ENCODE data around the gene OR10A4. TPM values are rescaled to one million over a fixed set of nuclear protein-coding genes. Genes with fewer than 3 reads are reported as not detected.
"Not testable (repeated sequence)": the region's sequence is repeated elsewhere in the genome, so short reads cannot be mapped to it uniquely, and the experiment has no call there.

Gene OR10A4
- total RNA-seq, 1 donor from 2014 or later: not detected

DNA sequence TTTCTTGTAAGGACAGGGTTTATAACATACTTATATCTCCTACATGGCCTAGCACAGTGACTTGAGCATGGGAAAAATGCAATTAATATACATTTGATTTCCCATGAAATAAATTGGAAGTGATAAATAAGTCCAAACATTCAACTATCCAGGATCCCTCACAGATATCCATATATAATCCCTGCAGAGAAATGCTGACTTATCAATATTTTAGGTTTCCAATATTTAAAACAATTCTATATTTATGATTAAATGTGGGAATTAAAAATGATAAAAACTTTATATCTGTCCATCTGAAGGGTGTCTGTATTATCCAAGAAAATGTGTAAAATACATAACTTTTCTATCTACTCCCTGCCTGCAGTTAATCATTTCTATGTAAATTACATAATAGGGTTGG lies 6.3 kb downstream of the OR10A4 start:
- intact Hi-C loops (cut with DNase I): no loop called here
- ATAC-seq: no peak

DNA sequence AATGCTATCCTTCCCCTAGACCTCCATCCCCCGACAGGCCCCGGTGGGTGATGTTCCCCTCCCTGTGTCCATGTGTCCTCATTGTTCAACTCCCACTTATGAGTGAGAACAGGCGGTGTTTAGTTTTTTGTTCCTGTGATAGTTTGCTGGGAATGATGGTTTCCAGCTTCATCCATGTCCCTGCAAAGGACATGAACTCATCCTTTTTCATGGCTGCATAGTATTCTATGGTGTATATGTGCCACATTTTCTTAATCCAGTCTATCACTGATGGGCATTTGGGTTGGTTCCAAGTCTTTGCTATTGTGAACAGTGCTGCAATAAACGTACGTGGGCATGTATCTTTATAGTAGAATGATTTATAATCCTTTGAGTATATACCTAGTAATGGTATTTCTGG lies 11.3 kb downstream of the OR10A4 start:
- H3K27ac ChIP-seq; intact Hi-C loops (cut with DNase I); H3K4me3 ChIP-seq; ATAC-seq; H3K9me3 ChIP-seq; DNase-seq; H3K36me3 ChIP-seq; H3K4me1 ChIP-seq; H3K27me3 ChIP-seq: not testable (repeated sequence)

More for the DNA sequence above, 6.3 kb downstream of the OR10A4 start:
- no peak overlapping the region for H3K4me3 ChIP-seq
- TF ChIP-seq, protein P1, sequence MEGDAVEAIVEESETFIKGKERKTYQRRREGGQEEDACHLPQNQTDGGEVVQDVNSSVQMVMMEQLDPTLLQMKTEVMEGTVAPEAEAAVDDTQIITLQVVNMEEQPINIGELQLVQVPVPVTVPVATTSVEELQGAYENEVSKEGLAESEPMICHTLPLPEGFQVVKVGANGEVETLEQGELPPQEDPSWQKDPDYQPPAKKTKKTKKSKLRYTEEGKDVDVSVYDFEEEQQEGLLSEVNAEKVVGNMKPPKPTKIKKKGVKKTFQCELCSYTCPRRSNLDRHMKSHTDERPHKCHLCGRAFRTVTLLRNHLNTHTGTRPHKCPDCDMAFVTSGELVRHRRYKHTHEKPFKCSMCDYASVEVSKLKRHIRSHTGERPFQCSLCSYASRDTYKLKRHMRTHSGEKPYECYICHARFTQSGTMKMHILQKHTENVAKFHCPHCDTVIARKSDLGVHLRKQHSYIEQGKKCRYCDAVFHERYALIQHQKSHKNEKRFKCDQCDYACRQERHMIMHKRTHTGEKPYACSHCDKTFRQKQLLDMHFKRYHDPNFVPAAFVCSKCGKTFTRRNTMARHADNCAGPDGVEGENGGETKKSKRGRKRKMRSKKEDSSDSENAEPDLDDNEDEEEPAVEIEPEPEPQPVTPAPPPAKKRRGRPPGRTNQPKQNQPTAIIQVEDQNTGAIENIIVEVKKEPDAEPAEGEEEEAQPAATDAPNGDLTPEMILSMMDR (IDR thresholded peaks at IDR 0.05): no peak
- H3K27me3 ChIP-seq: no peaks in the 10 kb centered on the region
- no peak for DNase-seq
- no peaks in the 10 kb centered on the region for H3K9me3 ChIP-seq
- H3K27ac ChIP-seq: no peak overlapping the region
- no peaks in the 10 kb centered on the region for H3K4me1 ChIP-seq
- H3K36me3 ChIP-seq: no peaks in the 10 kb centered on the region

DNA sequence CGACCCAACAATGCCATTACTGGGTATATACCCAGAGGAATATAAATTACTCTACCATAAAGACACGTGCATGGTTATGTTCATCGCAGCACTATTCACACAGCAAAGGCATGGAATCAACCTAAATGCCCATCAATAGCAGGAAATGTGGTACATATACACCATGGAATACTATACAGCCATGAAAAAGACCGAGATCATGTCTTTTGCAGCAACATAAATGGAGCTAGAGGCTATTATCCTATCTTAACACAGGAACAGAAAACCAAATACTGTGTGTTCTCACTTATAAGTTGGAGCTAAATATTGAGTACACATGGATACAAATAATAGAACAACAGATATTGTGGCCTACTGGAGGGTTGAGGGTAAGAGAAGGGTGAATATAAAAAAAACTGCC lies 12.4 kb downstream of the OR10A4 start:
- ATAC-seq (no peak), DNase-seq (no peak)
- Histone ChIP-seq H3K9me3 (no peaks in the 10 kb centered on the region), H3K4me3 (no peak overlapping the region), H3K4me1 (no peaks in the 10 kb centered on the region), H3K27ac (no peak overlapping the region), H3K36me3 (no peaks in the 10 kb centered on the region), H3K27me3 (no peaks in the 10 kb centered on the region)
- intact Hi-C loops (cut with DNase I): no loop called here
- TF ChIP-seq, protein P1 (IDR thresholded peaks at IDR 0.05): no peak

DNA sequence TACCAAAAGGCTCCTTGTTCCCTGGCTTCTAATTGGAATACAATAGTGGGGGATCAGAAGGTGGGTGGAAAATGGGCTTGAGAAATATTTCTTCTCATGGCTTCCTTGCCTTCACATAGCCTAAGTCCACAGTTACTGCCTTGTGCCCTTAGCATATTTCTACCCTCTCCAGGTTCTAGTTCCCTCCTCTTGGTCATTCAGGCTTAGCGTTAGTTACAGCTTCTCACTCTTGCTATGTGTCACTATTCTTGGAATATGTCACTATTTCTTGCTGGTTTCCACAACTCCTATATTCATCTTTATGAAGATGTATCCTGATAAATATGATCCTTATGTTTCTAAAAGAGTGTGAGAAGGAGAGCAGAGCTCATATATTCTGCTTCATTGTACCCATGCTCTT lies 13.4 kb downstream of the OR10A4 start:
- H3K27ac ChIP-seq: no peak overlapping the region
- ATAC-seq: no peak
- no peak overlapping the region for H3K4me3 ChIP-seq
- TF ChIP-seq, protein P1 (IDR thresholded peaks at IDR 0.05): no peak
- H3K27me3 ChIP-seq: no peaks in the 10 kb centered on the region
- intact Hi-C loops (cut with DNase I): no loop called here
- H3K4me1 ChIP-seq: no peaks in the 10 kb centered on the region
- H3K9me3 ChIP-seq: no peaks in the 10 kb centered on the region
- DNase-seq: no peak
- no peaks in the 10 kb centered on the region for H3K36me3 ChIP-seq

DNA sequence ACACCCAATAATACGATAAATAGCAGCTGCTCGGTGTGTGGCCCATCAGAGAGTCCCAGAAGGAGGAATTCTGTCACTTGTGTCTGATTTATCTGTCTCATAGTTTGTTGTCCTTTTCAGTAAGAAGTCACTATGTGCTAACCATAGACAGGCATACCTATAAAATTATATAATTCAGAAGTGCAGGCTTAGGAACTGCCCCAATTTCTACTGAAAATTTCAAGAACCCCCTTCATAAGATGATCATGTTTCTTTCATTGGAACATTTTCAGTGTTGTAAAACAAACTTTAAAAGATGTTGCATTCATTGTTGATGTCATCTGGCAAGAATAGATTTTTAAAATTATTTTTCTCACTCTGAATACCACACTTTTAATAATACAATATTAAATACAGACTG lies 16.0 kb downstream of the OR10A4 start, which contains the start of gene OR2D2:
OR2D2 (minus strand) TSS at position 101 of the 400 bp plus-strand sequence; CDS start at position 101, 0 bp downstream.
- Histone ChIP-seq H3K27ac (no peak within 1 kb of the TSS), H3K4me3 (no peak within 1 kb of the TSS), H3K9me3 (no peaks in the 10 kb centered on the region), H3K27me3 (no peaks in the 10 kb centered on the region), H3K4me1 (no peaks in the 10 kb centered on the region), H3K36me3 (no peaks in the 10 kb centered on the region)
- TF ChIP-seq, protein P1 (IDR thresholded peaks at IDR 0.05): no peak
- ATAC-seq (no peak), DNase-seq (no peak)
- intact Hi-C loops (cut with DNase I): no loop called here

DNA sequence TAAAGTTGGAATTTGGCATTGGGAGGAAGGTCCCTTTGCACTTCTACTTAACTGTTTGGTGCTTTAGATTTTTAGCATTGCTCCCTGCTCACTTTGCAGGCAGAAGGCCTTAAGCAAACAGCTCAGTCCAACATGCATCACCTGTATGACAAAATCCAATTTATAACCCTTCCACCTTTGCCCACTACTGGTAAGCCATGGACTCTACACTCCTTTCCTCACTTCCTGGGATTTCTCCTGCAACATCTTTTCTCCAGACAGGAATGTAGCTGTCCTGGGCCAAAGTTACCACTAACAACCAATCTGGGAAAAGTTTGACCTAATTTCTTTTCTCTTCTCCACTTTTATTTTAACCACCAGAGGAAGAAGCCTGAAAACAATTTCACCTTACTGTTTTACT lies 17.7 kb downstream of the OR10A4 start:
- Histone ChIP-seq H3K9me3 (no peaks in the 10 kb centered on the region), H3K27ac (no peak overlapping the region), H3K36me3 (no peaks in the 10 kb centered on the region), H3K27me3 (no peaks in the 10 kb centered on the region), H3K4me1 (no peaks in the 10 kb centered on the region), H3K4me3 (no peak overlapping the region)
- ATAC-seq (no peak), DNase-seq (no peak)
- TF ChIP-seq, protein P1 (IDR thresholded peaks at IDR 0.05): no peak
- intact Hi-C loops (cut with DNase I): no loop called here

Measured in upper lobe of right lung (tissue), 1 donor.